Activated CD4-positive, alpha-beta T cell treated with anti-CD3 and anti-CD28 coated beads for 24 hours (primary cell): ENCODE data around the gene LTBP1.

Experiments used
- DNase-seq, 2 donors: peaks; one replicate each; pipeline ENCODE4 v3.0.0-alpha.2; 2020; ENCODE audit warnings: low read depth in 2 of 2

The LTBP1 gene

DNA sequence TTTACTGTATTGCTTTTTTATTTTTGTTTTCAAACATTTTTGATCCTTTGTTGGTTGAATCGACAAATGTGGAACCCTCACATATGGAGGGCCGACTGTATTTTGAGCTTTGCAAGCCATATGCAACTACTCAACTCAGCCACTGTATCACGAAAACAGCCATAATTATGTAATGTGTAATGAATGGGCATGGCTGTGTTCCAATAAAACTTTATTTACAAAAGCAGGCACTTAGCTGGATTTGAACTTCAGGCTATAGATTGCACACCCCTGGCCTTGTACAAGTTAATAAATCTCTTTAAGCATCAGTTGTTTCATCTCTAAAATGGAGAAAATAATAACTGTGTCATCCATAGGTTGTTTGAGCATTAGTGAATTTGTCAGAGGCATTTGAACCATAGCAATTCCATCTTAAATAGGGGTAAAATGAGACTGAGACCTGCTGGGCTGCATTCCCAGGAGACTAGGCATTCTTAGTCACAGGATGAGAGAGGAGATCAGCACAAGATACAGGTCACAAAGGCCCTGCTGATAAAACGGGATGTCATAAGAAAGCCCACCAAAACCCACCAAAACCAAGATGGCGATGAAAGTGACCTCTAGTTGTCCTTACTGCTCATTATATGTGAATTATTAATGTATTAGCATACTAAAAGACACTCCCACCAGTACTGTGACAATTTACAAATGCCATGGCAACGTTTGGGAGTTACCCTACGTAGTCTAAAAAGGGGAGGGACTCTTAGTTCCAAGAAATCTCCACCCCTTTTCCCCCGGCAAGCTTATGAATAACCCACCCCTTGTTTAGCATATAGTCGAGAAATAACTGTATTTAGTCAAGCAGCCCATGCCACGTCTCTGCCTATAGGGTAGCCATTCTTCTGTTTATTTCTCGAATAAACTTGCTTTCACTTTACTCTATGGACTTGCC is 13.7 kb upstream of the LTBP1 start:
- DNase-seq, result no peak

DNA sequence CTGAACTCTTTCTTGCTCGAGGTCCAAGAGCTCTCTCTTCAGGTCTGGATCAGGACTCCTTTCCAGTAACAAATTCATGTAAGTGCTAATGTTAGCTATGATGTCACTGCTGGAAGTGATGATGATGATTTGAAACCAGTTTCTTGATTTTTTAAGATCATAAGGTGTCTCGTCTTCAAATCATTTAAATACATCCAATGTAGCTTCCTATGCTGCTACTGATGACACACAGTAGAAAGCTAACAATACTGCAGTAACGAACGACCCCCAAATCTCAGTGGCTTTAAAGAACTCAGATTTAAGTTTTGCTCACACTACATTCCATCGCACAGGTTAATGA is 13.0 kb upstream of the LTBP1 start:
- no peak for DNase-seq

DNA sequence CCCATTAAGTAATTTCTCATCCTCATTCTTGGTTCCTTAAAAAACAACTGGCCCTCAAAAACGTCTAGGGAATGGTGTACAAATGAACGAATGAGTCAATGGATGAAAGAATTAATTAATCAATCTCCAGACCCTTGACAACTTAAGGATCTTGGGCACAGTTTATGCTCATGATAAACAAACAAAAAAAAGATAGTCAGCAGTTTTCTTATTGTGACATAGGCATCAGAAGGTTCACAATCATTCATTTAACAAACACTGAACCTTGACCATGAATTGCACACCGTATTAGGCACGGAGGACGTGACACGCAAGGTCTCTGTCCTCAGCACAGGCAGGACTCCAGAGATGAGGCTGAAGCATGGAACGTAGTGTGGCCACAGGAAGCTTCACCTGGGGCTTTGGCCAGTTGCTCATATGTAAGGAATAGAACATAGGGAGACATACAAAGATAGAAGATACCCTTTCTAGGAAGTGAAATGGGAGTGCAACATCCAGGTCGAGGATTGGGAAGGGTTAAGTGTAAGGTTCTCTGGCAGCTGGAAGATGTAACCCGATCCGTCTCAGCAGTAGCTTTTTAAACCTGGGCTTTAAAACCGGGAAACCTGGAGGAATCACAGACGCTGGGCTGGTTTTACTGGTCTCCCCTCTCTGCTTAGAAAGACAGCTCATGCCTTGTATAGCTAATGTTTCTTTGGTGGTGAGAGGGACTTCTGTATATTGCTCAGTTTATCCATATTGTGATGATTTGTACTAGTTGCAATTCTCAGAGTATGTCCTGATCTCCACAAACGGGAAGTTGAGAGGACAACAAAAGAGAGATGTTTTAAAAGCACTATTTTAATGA is 8.9 kb upstream of the LTBP1 start:
- no peak for DNase-seq

DNA sequence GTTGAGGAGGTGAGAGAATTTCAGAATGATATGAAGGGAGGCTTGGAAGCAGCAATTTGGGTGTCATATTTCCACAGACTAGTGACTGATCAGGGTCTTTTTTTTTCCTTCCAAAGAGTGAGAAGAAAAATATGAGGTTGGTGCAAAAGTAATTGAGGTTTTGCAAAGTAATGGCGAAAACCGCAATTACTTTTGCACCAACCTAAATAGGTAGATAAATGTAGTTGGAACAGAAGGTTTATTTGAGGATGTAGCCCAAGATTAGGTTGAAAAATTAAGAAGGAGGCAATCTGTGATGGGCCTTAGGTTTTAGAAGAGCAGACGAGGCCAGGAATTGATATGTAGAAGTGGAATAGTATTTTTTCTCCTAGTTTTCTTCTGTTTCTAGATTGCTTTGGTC is 7.8 kb upstream of the LTBP1 start:
- no peak for DNase-seq

DNA sequence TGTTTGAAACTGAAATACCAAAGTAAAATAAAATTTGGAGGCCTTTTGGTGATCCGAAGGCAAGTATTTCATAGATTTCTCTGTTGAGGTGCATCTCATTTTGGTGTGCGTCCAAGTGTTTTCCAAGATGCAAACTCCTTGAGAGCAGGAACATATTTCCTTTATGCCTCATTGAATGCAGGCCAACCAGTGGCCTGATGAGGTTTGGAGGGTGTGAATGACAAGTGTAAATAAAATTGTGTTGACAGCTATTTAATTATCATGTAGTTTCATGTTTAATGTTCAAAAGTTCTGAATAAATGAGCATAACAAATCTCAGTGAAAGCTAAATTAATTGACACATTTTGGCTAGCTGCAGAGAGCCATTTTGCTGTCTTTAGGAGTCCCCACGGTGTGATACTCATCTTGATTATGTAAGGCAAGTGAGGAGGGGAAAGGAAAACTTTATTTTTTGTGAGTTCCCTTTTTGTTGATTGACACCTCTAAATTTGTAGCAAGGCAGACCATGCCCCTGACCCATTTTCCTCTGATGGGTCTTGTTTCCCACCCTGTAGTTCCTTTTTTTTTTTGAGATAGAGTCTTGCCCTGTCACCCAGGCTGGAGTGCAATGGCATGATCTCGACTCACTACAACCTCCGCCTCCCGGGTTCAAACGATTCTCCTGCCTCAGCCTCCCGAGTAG is 6.3 kb upstream of the LTBP1 start:
- DNase-seq, result no peak

DNA sequence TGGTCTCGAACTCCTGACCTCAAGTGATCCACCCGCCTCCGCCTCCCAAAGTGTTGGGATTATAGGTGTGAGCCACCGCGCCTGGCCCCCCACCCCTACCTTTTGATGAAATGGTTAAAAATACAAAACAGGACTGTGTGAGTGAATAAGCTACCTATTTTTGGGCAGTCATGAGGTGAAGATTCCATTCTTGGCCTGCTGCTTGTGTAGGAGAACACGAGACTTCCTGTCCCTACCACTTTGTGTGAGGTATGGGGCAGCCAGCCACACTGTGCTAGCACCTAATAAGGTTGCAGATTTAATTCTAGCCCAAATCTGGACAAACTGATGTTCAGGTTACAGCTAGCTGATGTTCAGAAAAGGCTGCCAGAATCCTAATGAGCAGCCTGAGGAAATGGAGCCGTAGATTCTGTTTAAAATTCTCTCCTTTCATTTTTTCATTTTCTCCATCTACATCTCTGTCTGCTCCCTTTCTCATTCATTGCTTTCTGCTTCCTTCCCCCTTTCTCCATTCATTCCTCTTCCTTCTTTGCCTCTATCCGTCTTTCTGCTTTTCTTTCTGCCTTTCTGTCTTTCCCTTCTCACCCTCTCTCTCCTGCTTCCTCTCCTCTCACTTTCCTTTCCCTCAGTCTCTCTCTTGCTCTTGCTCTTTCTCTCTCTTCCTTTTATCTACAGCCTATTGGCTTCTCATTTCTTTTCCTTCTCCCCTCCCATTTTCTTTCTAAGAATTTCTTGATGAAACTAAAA is 4.6 kb upstream of the LTBP1 start:
- DNase-seq, result no peak

DNA sequence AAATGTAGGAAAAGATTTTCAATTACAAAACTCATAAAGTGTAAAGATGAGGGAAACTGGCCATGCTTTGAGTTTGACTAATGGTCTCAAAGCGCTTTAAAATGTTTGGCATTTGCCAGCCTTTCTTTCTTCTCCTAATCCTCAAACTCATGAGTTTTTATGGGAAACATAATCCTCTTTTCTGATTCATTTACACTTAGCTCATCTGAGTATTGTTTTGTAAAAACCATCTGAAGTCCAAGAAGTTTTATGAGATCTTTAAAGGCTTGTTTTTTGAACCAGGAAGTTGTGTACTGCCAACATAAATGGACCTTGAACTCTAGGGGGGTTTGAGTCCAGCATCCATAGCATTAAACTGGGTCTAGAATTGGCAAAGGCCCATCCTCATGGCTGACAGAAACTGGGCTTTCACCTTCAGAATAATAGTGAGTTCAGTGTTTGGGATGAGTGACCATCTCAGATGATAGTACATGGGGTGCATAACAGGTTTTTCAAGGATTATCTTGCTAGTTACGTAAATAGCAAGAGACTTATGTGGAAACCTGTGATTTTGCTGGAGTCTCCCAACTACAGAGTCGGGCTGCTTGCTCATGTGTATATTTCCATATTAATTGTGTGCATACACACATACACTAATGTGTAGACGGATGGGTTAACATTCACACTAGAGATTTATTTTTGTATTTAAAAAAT is 3.8 kb upstream of the LTBP1 start:
- DNase-seq, result no peak

DNA sequence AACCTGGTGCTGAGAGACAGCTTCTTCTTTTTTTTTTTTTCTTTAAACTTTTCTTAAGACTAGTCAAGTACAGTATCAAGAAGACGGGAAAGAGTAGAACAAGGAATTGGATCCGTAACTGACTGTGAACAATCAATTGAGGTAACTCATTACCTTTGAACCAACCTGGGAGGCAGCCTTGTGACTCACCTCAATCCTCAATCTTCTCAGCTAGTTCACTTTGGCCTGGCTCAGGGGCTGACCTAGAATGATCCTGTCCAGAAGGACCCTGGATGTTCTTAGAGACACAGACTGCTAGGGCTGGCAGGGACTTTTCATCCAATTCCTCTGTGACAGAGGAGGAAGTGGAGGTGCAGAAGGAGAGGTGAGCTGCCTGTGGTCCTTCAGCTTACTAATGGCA is 1.5 kb upstream of the LTBP1 start:
- no peak for DNase-seq

DNA sequence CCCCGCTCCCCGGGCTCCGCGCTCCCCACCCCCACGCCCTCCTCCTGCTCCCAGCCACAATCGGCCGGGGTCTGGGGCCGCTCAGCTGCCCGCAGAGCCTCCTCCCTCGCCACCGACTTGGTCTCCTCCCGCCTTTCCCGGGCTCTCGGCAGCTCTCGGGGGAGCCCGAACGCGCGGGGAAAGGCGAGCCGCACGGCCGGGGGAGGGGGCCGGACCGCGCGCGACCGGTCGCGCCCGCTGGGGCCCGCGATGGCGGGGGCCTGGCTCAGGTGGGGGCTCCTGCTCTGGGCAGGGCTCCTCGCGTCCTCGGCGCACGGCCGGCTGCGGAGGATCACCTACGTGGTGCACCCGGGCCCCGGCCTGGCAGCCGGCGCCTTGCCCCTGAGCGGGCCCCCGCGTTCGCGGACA is 327 bp downstream of the LTBP1 start:
- DNase-seq, result no peak

DNA sequence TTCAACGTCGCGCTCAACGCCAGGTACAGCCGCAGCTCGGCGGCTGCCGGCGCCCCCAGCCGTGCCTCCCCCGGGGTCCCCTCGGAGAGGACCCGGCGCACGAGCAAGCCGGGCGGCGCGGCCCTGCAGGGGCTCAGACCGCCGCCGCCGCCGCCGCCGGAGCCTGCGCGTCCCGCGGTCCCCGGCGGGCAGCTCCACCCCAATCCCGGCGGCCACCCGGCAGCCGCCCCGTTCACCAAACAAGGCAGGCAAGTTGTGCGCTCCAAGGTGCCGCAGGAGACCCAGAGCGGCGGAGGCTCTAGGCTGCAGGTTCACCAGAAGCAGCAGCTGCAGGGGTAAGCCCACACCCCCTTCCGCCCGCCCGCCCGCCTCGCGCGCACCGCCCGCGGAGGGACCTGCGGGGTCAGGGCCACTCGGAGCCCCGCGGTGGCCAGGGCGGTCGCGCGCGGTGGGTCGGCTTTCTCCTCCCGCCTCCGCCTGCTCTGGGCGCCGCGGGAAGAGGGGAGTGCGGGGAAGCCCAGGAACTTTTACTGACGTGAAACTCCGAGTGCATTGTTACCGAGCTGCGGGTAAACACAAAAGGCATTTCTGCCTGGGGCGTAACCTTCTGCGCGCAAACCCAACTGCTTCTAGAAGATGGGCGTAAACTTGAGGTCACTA is 861 bp downstream of the LTBP1 start:
- DNase-seq, result peak in 1 of 2 donors; percentile 2

DNA sequence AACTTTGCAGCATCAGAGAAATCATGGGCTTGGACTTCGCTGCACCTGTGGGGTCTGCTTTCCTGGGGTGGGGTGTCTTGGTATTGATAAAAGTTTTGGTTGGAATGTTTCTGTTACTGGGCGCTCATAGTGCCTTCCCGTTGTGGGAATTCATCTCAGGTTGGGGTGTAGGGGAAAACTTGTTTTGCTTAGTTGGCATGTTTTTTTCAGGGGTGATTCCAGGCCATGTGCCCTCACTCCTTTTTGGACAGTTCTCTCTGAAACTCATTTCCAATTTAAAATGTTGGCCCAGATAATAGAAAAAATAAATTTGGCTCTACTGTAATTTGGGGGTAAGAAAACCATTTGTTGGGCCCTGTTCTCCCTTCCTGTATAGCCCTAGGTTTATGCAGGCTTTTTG is 1.5 kb downstream of the LTBP1 start:
- DNase-seq, result no peak

DNA sequence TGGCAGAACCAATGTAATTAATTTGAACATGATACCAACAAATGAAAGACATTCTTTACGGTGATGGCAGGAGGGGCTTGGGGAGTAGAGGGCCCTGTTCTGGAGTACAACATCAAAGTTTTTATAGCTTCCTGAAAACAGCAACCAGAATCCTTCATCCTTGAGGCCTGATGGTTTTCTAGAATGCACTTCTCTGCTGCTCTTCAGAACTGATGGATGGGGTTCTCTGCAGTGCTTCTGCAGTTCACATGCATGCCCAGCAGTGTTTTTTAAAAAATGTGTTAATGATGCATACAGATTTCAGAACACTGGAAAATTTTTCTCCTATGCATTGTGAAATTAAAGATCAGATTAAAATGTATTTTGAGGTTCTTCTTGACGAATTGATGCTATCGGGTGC is 2.5 kb downstream of the LTBP1 start:
- DNase-seq, result no peak

DNA sequence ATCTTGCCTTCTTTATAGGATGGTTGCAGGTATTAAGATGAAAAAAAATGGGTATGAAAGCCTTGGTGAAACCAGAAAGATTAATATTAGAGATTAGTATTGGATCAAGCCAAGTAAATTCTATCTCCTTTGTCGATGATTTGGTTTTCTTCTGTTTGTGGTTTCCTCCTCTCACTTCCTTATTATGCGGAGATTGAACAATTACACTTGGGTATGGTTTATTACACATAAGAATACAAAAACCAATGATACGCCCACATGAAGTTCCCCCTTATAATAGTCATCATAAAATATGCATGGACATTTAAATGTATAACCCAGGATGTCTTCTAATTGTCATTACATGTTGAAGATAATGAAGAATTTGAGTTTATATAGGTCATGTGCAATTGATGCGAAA is 4.9 kb downstream of the LTBP1 start:
- no peak for DNase-seq

DNA sequence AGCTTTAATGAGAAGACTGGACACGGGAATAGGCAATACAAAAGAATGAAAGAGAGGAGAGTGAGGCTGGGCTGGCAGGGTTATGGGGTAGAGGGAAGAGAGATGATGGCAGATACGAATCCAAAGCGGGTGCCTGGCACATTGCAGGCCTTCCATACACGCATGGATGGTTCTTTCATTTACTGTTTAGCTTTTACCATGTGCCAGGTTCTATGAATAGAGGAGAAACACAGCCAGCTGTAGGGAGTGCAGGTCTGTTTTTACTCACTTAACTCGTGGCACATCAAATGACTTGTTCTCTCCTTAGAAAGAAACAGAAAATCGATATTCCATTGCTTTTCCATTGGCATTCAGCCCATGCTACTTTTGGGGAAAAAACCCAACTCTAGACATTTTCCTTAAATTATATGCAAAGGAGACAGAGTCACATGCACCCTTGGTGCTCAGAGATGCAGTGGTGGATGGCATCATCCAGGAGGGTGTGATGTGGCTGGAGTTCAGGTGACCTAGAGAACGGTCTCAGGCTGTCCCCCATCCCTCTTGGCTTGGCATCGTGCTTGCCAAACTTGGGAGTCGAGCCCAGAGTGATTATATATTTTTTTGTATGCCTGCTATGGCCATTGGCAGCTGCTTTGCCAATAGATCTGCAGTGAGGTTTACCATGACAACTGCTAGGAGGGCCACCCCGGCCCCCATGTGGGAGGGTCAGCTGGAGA is 6.2 kb downstream of the LTBP1 start:
- DNase-seq, result no peak

DNA sequence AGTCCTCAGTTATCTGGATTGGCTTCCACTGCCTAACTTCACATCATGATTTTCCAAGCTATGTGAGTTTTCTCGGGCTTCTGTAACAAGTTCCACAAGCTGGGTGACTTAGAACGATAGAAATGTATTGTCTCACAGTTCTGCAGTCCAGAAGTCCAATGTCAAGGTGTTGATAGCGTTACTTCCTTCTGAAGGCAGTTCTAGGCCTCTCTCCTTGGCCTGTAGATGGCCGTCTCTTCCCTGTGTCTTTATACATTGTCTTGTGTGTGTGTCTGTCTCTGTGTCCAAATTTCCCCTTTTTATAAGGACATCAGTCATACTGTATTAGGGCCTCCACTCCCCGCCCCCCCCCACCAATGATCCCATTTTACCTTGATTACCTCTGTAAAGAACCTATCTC is 7.5 kb downstream of the LTBP1 start:
- no peak for DNase-seq

DNA sequence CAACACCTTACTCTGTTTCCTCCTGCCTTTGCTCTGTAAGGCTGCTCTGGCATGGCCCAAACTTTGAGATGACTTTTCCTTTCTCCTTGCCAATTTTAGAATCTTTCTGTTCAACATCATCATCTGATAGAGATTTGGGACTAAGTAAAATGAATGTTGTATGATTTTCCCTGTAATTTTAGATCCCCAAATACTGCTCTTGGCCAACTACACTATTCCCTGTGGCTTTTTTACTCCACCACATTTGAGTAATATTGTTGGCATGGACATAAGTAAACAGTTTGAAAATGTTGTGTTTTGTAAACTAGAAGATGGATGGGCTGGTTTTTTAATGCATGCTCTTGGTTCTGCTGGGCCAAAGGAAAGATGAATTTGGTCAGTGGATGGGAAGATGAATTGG is 12.1 kb downstream of the LTBP1 start:
- DNase-seq, result no peak

DNA sequence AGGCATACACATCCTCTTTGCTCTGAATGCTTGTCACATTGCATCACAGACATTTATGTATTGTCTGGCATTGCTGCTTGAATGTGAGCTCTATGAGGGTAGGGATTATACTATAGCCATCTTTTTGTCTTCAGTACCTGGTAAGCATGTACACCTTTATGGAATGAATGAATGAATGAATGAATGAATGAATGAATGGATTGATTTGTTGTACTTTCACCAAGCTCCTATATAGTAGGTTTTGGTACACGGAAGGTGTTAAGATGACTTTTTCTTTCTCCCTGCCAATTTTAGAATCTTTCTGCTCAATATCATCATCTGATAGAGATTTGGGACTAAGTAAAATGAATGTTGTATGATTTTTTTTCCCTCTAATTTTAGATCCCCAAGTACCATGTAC is 13.5 kb downstream of the LTBP1 start:
- no peak for DNase-seq

DNA sequence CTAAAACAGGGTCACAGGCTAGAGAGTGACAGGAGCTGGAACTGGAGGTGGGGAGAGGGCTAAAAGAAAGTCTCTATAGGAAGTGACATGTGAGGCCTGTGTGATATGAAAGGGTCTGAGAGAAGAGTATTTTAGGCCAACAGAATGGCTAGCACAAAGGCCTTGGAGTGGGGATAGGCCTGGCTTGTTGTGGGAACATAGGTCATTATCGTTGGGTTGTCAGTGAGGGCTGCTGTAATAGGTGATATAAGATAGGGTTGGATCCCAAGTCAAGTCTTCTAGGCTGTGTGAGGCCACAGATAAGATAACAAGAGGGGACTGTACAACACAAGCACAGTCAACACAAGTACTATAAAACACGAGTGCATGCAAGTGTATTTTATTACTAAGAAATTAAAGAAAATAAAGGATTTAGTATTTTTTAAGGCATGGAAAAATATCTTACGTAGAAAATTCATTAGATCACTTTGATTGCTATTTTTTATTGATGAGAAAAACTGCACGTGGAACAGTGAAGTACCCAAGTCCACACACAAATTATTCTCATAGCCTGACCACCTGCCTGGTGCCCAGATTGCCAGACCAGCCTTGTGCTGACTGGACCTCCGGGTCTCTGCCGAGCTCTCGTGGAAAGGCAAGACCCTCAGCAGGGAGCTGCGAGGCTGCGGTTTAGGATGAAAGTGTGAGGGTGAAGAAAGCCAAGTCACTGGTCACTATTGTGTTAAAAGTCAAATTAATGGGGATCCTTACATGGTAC is 14.1 kb downstream of the LTBP1 start:
- DNase-seq, result no peak

DNA sequence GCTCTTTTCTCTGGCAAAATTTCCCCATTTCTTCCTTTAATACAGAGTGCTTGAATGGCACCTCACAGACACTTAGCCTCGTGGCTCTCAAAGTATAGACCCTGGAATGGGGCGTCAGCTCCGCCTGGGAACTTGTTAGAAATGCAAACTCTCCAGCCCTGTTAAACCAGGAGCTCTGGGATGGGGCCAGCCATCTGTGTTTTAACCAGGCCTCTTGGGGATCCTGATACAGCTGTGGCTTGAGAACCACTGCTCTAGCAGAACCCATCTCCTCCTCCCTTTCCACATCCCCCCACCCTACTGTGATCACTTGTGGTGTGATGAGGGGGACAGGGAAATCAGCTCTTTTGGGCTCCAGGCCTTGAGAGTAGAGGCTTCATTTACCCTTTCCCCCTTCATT is 15.9 kb downstream of the LTBP1 start:
- no peak for DNase-seq
